ENCODE results near the gene IGFBP7. TPM values are rescaled to one million over a fixed set of nuclear protein-coding genes. Genes with fewer than 3 reads are reported as not detected.

IGFBP7 gene
- polyA plus RNA-seq, 2 of the 4 experiments (the other 2 are of a cell fraction): 133 to 227 TPM

- ATAC-seq (no peak), FAIRE-seq (no peak), DNase-seq (ENCODE audit: low read depth in 1 of 2, low spot score in 1 of 2) (no peak)
- TF ChIP-seq FOXS1 (CRISPR knock-in tag; IDR thresholded peaks at IDR 0.05): no peak
- TF ChIP-seq PBX3 (IDR thresholded peaks at IDR 0.05): no peak
- TF ChIP-seq RCOR1 (IDR thresholded peaks at IDR 0.05; ENCODE audit: low read depth, low read length): no peak
- TF ChIP-seq CHD4 (IDR thresholded peaks at IDR 0.05; ENCODE audit: borderline replicate concordance): no peak
- no peak for TF ChIP-seq ZC3H11A (IDR thresholded peaks at IDR 0.05)
- TF ChIP-seq REST (IDR thresholded peaks at IDR 0.05): no peak
- no peak for TF ChIP-seq MYC (IDR thresholded peaks at IDR 0.05; ENCODE audit: borderline replicate concordance, low read length)
- TF ChIP-seq PHF8 (IDR thresholded peaks at IDR 0.05; ENCODE audit: borderline replicate concordance, low read depth): no peak
- no peak for TF ChIP-seq RFX5 (IDR thresholded peaks at IDR 0.05)
- no peak for TF ChIP-seq POLR2A (IDR thresholded peaks at IDR 0.05; ENCODE audit: low read length)
- no peak for TF ChIP-seq KDM5A (IDR thresholded peaks at IDR 0.05)
- no peak for TF ChIP-seq ZNF302 (CRISPR knock-in tag; IDR thresholded peaks at IDR 0.05)
- TF ChIP-seq TP53 (CRISPR knock-in tag; IDR thresholded peaks at IDR 0.05): no peak
- no peak for TF ChIP-seq MAX (IDR thresholded peaks at IDR 0.05)
- TF ChIP-seq ZFP36 (IDR thresholded peaks at IDR 0.05; ENCODE audit: borderline replicate concordance, partially characterized antibody): no peak
- H3K4me2 ChIP-seq: no peak overlapping the region
- POLR2A ChIA-PET: no interaction called here
- H3K27ac ChIP-seq: no peak overlapping the region
- no peak overlapping the region for H3K4me3 ChIP-seq
- CTCF ChIA-PET: interaction anchor here (0.6 to 1.2 kb wide), 2 partner anchors 9 to 50 kb away, joined by 3 read pairs; no protein-coding TSS in a partner anchor
- H3K9me3 ChIP-seq: peaks cover 11% of the 10 kb centered on the region; the same call in 2 of the 3 replicates
- peaks cover 7% of the 10 kb centered on the region for H3K4me1 ChIP-seq
Observed at GRCh38 chr4:57124145-57124544, 14.0 kb upstream of the IGFBP7 start.

GRCh38 chr4:57122959-57123358 is 12.8 kb upstream of the IGFBP7 start:
- Histone ChIP-seq H3K4me2 (no peak overlapping the region), H3K4me1 (peaks cover 19% of the 10 kb centered on the region), H3K27ac (no peak overlapping the region), H3K4me3 (no peak overlapping the region), H3K9me3 (peaks cover 9% of the 10 kb centered on the region; the same call in 2 of the 3 replicates)
- FAIRE-seq: no peak
- ATAC-seq: no peak
- TF ChIP-seq RAD21 (conservative IDR thresholded peaks at IDR 0.05 in 1 of 2, IDR thresholded peaks at IDR 0.05 in 1 of 2) (no peak), MAZ (IDR thresholded peaks at IDR 0.05; ENCODE audit: borderline replicate concordance, low read depth, low read length) (no peak), CBX2 (IDR thresholded peaks at IDR 0.05; ENCODE audit: borderline replicate concordance, low read depth) (no peak), RCOR1 (IDR thresholded peaks at IDR 0.05; ENCODE audit: low read depth, low read length) (no peak)
- ChIA-PET CTCF (no interaction called here), POLR2A (no interaction called here)
- DNase-seq (ENCODE audit: low read depth in 1 of 2, low spot score in 1 of 2): no peak
- WGBS (ENCODE audit: missing lambda C conversion rate): 22% methylated on average over 1 of the region's 1 CpG

GRCh38 chr4:57119054-57119651 is 9.0 kb upstream of the IGFBP7 start:
- no peak overlapping the region for H3K4me3 ChIP-seq
- CTCF ChIA-PET: interaction anchor here (1.9 to 2.4 kb wide), 2 partner anchors 44 to 81 kb away, joined by 5 to 14 read pairs; no protein-coding TSS in a partner anchor
- DNase-seq (ENCODE audit: low read depth in 1 of 2, low spot score in 1 of 2): peak in 1 of 2 experiments; percentile 75
- WGBS (ENCODE audit: missing lambda C conversion rate): 29% methylated on average over 8 of the region's 8 CpGs
- TF ChIP-seq RNF2 (IDR thresholded peaks at IDR 0.05; ENCODE audit: borderline replicate concordance, low read depth) (no peak), E2F6 (IDR thresholded peaks at IDR 0.05; ENCODE audit: borderline replicate concordance, low read depth) (no peak), EP300 (IDR thresholded peaks at IDR 0.05) (peak in 1 of 2 experiments; percentile 36; a peak in 1 of 5 replicates)
- H3K4me1 ChIP-seq: peaks cover 33% of the 10 kb centered on the region
- H3K27ac ChIP-seq: peak overlapping the region; percentile 70 to 89
- H3K9me3 ChIP-seq: peaks cover 7% of the 10 kb centered on the region; the same call in 1 of the 3 replicates
- peak; percentile 95 to 97 for ATAC-seq
- POLR2A ChIA-PET: interaction anchor here (0.7 kb wide), 1 partner anchor 39 kb away, joined by 3 read pairs; no protein-coding TSS in a partner anchor
- H3K4me2 ChIP-seq: peak overlapping the region; percentile 65
- no peak for FAIRE-seq
